ENCODE measurements around the gene HADHA.
A peak's percentile ranks its signal among the peaks of the same experiment; 100 is the strongest.

Gene HADHA

DNA sequence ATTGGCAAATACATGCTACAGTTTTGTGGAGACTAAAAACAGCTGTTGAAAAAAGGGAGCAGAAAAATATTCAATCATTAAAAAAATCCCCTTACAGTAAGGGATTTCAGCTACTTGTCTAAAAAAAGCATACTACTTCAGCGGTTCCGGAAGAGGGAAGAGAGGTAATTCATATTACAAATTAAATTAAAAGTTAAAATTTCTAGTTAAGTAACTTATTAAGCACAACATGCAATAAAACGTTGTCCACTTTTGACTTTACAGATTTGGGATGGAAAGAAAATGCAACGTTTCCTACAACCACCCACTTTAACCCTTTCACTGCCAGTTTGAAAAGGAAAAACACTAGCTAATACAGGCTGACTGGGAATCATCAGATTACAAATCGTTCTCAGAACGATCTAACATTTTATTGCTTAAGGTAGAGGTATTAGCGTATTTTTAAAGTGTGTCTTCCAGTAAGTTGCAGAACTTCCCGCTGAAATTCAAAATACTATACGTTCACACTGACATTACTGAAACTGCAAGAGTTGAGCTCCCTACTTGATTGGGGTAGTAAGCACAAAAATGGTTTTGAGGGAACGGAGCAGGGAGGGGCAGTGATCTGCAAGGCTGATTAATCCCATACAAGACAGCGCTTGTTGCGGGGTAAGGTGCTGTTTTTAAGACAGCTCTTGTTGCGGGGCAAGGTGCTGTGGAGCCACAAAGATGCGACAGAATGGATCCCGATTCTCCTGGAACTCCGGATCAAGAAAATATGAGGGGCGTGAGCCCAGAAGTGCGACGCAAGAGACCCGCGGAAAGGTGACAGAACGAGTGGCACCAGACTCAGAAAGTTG lies 743 bp downstream of the HADHA start:
- Histone ChIP-seq H3K4me3 (replicated peaks; ENCODE audit: insufficient read depth, low read length) (peak overlapping the region; percentile 81), H3K27ac (replicated peaks) (peak overlapping the region; percentile 99)
- TF ChIP-seq GABPA (IDR thresholded peaks at IDR 0.05; ENCODE audit: low read depth) (no peak), POLR2AphosphoS5 (IDR thresholded peaks at IDR 0.05; ENCODE audit: low read depth) (no peak), REST (IDR thresholded peaks at IDR 0.05; ENCODE audit: insufficient replicate concordance, low read depth) (no peak)
- TF ChIP-seq, protein P1, sequence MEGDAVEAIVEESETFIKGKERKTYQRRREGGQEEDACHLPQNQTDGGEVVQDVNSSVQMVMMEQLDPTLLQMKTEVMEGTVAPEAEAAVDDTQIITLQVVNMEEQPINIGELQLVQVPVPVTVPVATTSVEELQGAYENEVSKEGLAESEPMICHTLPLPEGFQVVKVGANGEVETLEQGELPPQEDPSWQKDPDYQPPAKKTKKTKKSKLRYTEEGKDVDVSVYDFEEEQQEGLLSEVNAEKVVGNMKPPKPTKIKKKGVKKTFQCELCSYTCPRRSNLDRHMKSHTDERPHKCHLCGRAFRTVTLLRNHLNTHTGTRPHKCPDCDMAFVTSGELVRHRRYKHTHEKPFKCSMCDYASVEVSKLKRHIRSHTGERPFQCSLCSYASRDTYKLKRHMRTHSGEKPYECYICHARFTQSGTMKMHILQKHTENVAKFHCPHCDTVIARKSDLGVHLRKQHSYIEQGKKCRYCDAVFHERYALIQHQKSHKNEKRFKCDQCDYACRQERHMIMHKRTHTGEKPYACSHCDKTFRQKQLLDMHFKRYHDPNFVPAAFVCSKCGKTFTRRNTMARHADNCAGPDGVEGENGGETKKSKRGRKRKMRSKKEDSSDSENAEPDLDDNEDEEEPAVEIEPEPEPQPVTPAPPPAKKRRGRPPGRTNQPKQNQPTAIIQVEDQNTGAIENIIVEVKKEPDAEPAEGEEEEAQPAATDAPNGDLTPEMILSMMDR (IDR thresholded peaks at IDR 0.05; ENCODE audit: insufficient read depth, low read length), result no peak

DNA sequence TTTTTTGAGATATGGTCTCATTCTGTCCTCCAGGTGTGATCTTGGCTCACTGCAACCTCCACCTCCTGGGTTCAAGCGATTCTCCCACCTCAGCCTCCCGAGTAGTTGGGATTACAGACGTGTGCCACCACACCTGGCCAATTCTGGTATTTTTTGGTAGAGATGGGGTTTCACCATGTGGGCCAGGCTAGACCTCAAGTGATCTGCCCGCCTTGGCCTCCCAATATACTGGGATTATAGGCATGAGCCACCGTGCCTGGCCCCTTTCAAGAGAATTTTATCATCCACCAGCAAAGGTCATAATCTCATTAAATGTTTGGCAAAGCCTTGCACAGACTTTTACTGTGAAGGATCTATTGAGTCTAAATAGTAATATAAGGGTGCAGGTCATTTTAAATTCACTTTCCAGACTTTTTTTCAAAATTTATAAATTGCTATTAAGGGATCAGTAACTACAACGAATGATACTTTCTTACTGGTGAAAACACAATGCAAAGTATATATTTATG lies 2.5 kb downstream of the HADHA start:
- no peak for DNase-seq (ENCODE audit: low read depth in 1 of 2, low spot score in 1 of 2)
- Histone ChIP-seq H3K27me3 (ENCODE audit: insufficient read depth, poor library complexity, severe bottlenecking) (no peaks in the 10 kb centered on the region), H3K4me3 (replicated peaks; ENCODE audit: insufficient read depth, low read length) (peak overlapping the region; percentile 81), H3K27ac (replicated peaks) (peak overlapping the region; percentile 99)
- no peak for TF ChIP-seq POLR2AphosphoS5 (IDR thresholded peaks at IDR 0.05; ENCODE audit: low read depth)
- TF ChIP-seq REST (IDR thresholded peaks at IDR 0.05; ENCODE audit: insufficient replicate concordance, low read depth), result no peak

More for the DNA sequence above, 743 bp downstream of the HADHA start:
- no peaks in the 10 kb centered on the region for H3K27me3 ChIP-seq (ENCODE audit: insufficient read depth, poor library complexity, severe bottlenecking)
- DNase-seq (ENCODE audit: low read depth in 1 of 2, low spot score in 1 of 2), result no peak

- H3K4me3 ChIP-seq (replicated peaks; ENCODE audit: insufficient read depth, low read length), result no peak overlapping the region
- no peaks in the 10 kb centered on the region for H3K27me3 ChIP-seq (ENCODE audit: insufficient read depth, poor library complexity, severe bottlenecking)
- TF ChIP-seq REST (IDR thresholded peaks at IDR 0.05; ENCODE audit: insufficient replicate concordance, low read depth) (no peak), POLR2AphosphoS5 (IDR thresholded peaks at IDR 0.05; ENCODE audit: low read depth) (no peak), SPI1 (IDR thresholded peaks at IDR 0.05; ENCODE audit: borderline replicate concordance, low read depth) (no peak), GABPA (IDR thresholded peaks at IDR 0.05; ENCODE audit: low read depth) (no peak)
- TF ChIP-seq, protein P1 (IDR thresholded peaks at IDR 0.05; ENCODE audit: insufficient read depth, low read length), result no peak
- H3K27ac ChIP-seq (replicated peaks), result peak overlapping the region; percentile 7
- DNase-seq (ENCODE audit: low read depth in 1 of 2, low spot score in 1 of 2), result peak; percentile 51 to 63
Measured at GRCh38 chr2:26238311-26238958, 6.0 kb downstream of the HADHA start.

All from HL-60 (cell line).